Right hindlimb (tissue), 1 donor: ENCODE measurements around the gene FOXO3.

Source experiments
- DNase-seq: peaks from one replicate; pipeline ENCODE4 v3.0.0-alpha.2; 2018

Gene FOXO3

GRCh38 chr6:108716801-108717791, 156.4 kb downstream of the FOXO3 start:
- DNase-seq = peak; percentile 12

- DNase-seq = no peak
Observed at GRCh38 chr6:108719477-108719876, 158.8 kb downstream of the FOXO3 start.

- no peak for DNase-seq
Observed at GRCh38 chr6:108720827-108721226, 160.1 kb downstream of the FOXO3 start.

GRCh38 chr6:108721286-108721685, 160.6 kb downstream of the FOXO3 start:
- DNase-seq = no peak

GRCh38 chr6:108723594-108723993, 162.9 kb downstream of the FOXO3 start:
- no peak for DNase-seq

- DNase-seq = no peak
Observed at GRCh38 chr6:108726726-108727339, 166.1 kb downstream of the FOXO3 start.

GRCh38 chr6:108727966-108728730, 167.4 kb downstream of the FOXO3 start:
- DNase-seq = no peak

- DNase-seq = no peak
Observed at GRCh38 chr6:108728826-108729225, 168.1 kb downstream of the FOXO3 start.

- no peak for DNase-seq
Observed at GRCh38 chr6:108730635-108731515, 170.2 kb downstream of the FOXO3 start.

GRCh38 chr6:108732091-108732870, 171.6 kb downstream of the FOXO3 start:
- DNase-seq = no peak

GRCh38 chr6:108733051-108733450, 172.3 kb downstream of the FOXO3 start:
- no peak for DNase-seq

- no peak for DNase-seq
Observed at GRCh38 chr6:108733706-108734265, 173.1 kb downstream of the FOXO3 start.
